ENCODE measurements around the gene HOXD10.

- TF ChIP-seq CTCF (conservative IDR thresholded peaks at IDR 0.05; ENCODE audit: low read depth, low read length), result no peak
- no peak for TF ChIP-seq EZH2 (IDR thresholded peaks at IDR 0.05; ENCODE audit: borderline replicate concordance, low read depth, low read length, poor library complexity, severe bottlenecking)
Observed at GRCh38 chr2:176101842-176102241, 14.7 kb upstream of the HOXD10 start.
